Hematopoietic multipotent progenitor cell treated with erythropoietin and hydrocortisone succinate and interleukin-3 and kit ligand, for 15 days (in vitro differentiated cells): ENCODE results near the gene PARD3.
"Not testable (repeated sequence)": the region's sequence is repeated elsewhere in the genome, so short reads cannot be mapped to it uniquely, and the experiment has no call there.

Source experiments
- DNase-seq: peaks from one replicate; pipeline ENCODE4 v3.0.0-alpha.2; 2015; ENCODE audit warnings: low spot score

The PARD3 gene

DNA sequence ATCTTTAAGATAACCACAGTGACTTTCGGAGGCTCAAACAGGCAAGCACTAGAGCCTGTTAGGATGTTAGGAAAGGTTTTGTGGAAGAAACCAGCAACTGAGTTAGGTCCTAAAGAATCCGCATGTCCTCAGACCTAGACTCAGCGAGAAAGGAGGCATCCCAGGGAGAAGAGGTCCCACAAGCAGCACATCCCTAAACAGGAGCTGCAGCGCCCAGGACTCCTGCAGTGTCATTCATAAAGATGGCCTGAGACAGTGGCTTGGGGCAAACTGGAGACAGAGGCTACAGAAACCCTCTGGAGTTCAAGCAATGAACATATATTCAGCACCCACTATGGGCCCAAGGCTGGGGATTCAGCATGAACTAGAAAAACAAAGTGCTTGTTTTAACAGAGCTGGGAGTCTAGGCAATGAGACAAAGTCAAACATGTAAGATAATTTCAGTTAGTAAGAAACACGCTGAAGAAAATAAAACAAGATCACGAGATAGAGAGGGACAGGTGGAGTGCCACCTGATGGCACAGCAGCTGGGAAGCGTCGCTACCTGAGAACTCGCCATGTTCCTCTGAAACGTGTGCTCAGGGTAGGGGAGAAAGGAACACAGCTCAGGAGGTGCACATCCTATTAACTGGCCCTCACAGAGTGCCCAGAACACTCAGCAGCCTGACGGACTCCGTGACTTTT, 48.1 kb downstream of the PARD3 start:
- no peak for DNase-seq

DNA sequence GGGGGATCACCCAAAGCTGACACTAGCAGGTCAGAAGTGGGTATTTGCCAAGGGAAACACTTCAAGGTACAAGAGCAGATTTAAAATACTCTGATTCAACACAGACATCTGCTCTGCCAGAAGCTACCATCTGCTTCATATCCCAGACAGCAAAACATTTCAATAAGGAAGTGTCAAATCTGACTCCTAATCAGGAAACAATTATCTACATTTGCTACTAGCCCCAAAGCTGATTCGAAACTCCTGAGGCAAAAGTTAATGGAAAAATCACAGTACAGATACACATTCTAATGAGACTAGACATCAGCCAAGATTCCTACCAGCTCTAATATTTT, 48.9 kb downstream of the PARD3 start:
- DNase-seq = no peak

DNA sequence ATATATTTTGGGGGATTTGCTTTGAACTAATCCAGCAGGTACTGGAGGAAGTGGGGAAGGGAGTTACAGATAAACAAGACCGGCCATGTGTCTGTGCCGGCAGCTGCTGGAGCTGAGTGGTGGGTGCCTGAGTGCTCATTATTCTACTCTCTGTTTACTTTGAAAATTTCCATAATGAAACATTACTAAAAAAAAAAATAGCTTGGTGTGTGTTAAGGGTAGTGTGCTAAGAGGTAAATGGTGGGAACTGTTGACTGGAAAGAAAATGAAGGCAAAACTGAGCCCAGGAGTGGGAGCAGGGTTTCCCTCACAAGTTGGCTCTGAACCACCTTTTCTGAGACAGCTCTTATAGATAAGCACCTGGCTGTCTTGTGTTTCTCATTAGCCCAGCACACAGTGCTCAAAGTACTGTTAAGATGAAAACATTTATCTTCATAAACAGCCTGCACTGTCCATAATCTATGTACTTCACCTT, 50.6 kb downstream of the PARD3 start:
- no peak for DNase-seq

DNA sequence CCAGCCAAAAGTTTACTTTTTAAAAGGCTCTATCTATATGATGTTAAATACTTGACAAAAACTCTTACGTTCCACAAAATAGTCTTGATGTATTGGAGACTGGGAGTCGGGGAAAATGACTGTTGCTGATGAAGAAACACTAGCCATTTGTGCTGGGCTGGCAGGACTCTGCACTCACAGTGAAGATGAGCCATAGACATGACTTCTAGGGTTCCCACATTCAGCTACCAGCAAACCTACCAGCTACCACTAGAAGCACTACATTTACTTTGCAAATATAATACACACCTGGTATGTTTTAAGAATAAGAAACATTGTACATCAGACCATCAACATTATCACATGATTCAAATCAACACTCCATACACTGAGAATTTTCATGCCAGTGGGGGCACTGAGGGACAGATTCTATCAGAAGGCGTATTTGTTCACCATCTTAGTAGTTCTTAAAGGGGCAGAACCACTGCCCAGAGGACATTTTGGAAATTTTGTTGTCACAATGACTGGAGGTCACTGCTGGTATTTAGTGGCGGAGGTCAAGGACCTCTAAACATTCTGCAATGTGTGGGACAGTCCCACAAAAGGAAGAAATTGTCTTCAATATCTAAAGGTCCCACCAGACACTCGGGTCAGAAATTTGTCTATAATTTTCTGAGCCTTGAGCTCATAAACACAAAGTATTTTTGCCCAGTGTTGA, 52.3 kb downstream of the PARD3 start:
- DNase-seq = no peak

DNA sequence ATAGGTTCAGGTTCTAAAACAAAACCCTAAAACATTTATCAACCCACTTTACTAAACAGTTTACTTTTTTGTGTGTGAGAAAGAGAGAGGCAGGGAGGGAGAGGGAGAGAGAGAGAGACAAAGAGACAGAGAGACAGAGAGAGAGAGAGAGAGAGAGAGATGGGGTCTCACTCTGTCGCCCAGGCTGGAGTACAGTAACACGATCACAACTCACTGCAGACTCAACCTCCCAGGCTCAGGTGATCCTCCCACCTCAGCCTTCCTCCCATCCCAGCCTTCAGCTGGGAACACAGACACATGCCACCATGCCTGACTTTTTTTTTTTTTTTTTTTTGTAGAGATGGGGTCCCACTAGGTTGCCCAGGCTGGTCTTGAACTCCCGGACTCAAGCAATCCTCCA, 52.9 kb downstream of the PARD3 start:
- no peak for DNase-seq

DNA sequence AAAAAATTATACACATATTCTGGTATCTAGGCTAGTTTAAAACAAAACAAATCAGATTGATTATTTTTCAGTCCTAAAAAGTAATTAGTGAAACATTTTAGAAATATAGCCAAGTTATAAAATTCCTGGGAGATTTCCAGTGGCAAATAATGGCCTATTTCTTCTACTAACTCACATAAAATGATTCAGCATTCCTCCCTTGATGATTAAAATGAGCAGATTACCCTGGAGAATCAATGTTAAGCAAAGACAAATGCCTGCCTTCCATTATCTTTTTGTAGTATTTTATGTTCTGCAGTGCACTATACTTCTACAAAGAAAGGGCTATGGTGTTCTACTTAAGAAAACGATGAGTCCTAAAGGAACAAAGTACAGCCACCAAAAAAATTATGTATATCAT, 53.6 kb downstream of the PARD3 start:
- no peak for DNase-seq

DNA sequence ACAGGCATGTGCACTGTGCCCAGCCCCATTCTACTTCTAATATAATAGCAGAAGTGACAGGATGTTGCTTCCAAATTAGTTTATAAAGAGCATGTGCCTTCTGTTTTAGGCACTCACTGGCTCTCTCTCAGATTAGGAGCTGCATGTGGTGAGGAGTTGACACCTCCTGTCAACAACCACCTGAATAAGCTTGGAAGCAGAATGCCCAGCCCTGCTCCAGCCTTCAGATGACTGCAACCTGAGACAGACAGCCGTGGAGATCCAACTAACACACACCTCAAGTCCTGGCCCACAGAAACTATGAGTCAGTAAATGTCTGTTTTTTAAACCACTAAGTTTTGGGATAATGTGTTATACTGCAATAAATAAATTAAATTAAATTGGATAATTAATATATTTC, 54.5 kb downstream of the PARD3 start:
- DNase-seq = no peak

DNA sequence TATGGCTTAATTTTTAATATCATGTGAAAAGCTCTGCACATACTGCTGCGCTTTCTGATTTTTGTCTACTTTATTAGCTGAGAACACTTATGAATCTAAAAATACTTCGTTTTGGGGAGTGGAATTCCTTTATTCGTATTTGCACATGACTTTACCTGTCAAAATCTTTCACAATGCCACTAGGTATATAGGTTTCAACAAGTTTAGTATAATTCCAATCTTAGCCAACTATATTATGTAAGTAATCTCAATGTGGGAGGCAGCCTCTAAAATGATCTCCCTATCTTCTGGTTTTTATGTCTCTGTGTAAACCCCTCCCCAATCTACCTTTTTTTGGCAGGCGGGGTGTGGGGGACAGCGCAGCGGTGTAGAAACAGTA, 55.3 kb downstream of the PARD3 start:
- DNase-seq = no peak

DNA sequence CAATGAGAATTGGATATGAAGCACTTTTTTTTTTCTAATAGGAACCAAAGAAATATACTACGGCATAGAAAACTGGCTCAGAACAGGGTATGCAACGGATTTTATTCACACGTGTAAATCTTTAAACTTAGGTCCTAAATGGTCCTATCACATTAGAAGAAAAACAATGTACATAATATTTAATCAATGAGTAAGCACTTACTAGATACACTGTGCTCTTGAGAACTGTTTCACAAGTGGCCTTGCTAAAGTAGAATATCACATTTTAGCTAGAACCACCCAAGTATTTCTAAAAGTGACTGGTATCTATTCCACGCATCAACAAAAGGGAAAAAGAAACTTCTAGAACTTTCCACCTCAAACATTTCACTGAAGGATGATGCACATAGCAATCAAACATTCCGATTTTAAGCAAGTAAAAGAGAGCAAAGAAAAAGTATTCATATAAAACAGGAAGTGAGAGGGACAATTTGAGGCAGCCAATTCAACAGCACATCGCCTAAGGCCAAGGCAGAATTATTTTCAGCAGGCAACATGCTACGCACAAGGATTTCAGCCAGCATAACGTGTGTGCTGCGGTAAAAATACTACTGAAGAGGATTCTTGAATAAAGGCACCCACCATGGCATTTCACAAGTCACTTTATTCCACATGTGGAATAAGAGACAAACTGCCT, 55.8 kb downstream of the PARD3 start:
- DNase-seq = no peak

DNA sequence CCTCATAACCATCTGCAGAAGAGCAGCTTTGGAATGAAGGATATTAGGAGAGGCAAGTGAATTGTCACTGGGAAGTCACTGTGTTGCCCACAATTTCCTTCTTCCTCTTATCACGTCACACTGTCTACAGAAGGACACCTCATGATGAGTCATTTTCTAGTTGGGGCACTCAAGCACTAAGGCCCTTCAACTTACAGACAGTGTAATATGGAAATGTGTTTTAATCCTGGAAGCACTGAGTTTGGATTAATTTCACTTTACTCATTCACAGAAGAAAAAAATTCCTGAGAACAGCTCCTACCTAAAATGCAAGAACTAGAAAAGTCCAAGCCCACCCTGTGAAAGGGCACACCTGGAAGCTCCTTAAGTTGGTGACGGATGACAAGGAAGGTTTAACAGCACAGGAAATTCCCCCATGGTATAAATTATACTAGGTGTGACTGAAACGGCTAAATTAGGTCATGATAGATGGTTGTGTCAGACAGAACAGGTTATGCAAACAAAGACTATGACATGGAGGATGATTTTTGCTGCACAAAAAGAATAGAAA, 56.6 kb downstream of the PARD3 start:
- no peak for DNase-seq

DNA sequence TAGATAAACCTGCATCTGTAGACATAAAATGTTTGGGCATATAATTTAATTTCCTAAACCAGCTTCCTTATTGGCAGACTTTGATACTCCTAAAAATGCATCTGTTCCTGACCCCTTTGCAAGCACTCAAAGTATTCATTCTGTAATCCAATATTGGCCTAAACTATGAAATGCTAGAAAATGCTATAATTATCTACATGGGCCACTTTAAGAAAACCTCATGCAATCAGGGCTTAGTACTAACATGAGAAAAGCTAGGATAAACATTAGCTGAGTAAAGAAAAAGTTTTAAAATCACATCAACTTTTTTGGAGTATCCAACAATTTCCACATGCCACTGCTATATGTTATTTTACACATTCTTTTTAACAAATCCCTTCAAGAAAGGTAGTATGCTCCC, 57.2 kb downstream of the PARD3 start:
- DNase-seq = no peak

DNA sequence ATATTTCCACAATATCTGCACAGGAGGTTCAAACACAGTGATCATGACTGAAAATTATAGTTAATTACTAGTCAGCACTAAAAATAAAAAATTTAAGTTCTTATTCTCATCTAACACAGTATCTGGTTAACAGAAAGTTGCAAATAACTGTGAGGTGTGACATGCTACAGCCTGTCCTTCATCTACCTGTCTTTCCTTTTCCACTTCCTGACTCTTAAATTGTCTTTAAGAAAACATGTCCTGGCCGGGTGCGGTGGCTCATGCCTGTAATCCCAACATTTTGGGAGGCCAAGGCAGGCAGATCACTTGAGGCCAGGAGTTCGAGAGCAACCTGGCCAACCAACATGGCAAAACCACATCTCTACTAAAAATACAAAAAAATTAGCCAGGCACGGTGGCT, 57.9 kb downstream of the PARD3 start:
- DNase-seq = not testable (repeated sequence)

DNA sequence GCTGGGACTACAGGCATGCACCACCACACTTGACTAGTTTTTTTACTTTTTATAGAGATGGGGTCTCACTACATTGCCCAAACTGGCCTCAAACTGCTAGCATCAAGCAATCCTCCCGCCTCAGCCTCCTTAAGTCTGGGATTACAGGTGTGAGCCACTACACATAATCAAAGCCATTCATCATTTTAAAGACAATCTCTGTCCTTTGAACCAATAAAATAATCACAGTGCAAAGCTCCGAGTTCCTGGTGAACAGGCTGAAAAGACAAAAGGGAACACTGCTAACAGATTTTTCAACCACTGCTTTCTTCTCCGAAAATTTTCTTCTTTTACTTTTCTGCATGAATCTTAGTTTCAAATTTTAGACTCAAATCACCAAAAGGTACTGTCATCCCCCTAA, 58.5 kb downstream of the PARD3 start:
- DNase-seq = no peak

DNA sequence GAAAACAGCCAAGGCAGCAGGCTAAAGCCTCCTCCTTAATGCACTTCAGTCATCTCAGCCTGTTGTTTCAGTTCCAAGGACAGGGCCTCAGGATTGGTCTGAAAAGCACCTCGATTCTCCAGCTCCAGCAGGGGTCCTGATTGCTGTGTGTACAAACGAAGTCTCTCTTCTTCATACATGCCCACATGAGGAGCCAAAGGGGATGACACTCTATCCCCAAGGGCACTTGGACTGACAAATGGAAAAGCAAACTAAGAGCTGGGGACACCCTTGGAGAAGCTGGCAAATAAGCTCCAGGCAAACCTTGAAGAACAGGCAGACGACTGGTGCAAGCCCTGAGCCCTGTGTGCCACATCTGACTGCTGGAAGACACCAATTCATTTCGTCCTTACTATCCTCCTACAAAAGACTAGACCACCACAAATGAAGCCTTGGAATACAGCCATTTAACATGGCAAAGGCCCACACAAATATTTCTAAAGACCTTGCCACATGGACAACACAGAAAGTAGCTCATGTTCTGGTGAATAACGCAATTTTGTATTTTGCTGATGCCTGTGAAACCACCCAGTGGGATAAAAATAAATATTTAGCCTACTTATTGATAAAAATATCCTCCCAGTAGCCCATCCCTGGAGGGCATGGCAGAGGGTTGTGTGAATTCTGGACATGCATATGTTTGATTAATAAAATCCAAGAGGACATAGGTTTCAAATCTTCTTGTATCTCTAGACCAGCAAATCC, 61.9 kb downstream of the PARD3 start:
- DNase-seq = no peak

DNA sequence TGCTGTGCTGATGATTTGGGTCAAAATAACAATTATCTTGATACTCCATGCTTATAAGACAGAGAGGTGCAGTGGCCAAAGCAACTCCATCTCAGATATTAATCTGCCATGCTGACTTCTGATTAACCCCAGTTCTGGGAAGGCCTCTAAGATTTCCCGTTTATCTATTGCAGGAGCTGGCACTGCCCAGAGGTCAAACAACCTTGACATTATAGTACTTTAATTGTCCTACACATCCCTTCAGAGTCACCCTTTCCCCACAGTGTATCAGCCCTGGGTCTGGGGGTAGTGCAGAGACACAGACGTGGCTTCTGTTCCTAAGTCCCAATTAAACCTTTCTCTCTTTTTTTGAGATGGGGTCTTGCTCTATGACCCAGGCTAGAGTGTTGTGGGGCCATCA, 63.8 kb downstream of the PARD3 start:
- no peak for DNase-seq

DNA sequence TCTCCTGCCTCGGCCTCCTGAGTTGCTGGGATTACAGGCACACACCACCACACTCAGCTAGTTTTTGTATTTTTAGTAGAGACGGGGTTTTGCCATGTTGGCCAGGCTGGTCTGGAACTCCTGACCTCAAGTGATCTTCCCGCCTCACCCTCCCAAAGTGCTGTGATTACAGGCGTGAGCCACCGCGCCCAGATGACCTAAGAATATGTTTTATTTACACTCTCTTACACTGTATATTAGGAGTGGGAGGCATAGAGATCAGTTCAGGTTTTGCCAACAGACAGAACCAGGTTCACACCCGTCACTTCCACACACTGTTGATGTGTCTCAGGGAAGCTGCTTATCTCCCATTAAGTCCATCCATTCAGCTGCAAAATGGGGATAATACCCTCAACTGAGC, 64.3 kb downstream of the PARD3 start:
- DNase-seq = not testable (repeated sequence)

DNA sequence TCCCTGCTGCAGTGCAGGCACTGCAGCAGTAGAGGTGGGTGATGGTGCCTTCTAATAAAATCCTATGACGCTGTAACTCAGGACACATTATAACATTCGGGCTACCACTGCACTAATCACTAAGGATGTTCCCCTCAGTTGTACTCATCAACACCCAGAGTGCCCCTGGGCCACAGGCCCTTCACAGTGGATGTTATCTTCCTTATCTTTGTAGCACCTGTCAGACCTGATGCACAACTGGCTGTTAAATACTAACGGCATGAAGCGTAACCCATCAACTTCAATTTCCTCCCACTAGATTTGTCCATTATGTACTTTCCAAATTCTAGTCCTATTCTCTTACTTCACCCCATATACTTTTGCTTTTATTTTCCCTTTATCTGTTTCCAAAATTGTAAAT, 66.3 kb downstream of the PARD3 start:
- no peak for DNase-seq

DNA sequence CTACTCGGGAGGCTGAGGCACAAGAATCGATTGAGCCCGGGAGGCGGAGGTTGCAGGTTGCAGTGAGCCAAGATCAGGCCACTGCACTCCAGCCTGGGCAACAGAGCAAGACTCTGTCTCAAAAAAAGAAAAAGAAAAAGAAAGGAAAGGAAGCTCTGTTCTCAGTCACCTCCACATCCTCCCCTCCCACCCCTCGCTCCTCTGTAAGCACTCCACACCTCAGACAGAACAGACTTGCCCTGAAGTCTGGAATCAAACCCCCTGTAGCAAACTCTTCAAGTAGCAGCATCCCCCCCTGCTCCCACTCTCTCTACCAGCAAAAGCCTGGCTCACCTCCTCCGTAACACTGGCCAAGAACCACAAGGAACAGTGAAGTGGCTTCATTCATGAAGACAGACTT, 66.7 kb downstream of the PARD3 start:
- DNase-seq = no peak

DNA sequence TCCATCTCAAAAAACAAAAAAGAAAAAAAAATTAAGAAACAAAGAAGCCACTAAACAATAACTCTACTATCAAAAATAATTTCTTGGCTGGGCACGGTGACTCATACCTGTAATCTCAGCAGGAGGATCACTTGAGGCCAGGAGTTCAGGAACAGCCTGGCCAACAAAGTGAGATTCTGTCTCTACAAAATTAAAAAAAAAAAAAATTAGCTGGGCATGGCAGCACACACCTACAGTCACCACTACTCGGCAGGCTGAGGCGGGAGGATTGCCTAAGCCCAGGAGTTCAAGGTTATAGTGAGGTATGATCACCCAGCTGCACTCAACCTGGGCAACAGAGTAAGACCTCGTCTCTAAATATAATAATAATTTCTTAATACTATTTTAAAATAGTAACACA, 69.0 kb downstream of the PARD3 start:
- DNase-seq = no peak

DNA sequence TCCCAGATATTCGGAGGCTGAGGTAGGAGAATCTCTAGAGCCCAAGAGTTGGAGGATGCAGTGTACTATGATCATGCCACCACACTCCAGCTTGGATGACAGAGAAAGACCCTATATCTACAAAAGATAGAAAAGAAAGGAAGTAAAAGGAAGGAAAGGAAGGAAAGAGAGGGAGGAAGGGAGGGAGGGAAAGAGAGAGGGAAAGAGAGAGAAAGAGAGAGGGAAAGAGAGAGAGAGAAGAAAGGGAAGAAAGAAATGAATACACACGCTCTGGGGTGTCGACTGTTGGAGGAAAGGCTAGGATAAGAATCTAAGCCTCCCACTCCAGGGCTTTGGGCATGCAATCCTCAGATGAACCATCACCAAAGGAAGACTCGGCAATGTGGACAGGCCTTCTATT, 69.9 kb downstream of the PARD3 start:
- DNase-seq = no peak

DNA sequence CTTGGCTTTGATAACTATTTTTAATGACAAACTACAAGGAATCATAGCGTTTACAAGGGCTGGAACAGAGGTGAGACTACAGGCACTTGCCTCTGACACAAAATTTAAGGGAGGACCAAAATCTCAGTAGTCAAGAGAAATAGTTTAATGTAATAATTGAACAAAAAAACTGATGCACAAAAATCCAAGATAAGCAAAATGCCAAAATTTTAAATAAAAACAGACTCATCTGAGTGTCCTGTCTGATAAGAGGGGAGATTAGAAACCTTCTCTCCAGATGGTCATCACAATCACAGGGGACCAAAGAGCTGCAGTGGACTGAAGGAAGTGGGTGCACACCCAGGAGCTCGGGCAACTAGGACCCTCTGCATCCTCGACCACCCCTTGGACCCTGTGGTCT, 70.5 kb downstream of the PARD3 start:
- DNase-seq = no peak

DNA sequence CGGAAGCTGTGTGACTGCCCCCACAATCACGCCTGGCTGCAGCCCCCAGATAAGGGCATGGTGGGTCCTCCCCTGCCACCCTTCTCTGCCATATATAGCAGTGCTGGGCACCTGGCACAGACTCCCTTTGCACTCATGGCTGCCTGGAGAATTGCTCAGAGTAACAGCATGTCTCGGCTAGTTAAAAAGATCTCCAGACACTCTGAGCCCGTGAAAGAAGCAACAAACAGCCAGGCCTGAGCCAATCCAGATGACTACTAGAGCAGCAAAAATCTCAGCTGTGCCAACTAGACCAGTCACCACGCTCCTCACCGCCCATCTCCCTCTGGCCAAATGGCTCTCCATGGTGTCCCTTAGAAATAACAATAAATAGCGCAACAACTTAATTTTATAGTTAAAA, 71.3 kb downstream of the PARD3 start:
- DNase-seq = no peak

DNA sequence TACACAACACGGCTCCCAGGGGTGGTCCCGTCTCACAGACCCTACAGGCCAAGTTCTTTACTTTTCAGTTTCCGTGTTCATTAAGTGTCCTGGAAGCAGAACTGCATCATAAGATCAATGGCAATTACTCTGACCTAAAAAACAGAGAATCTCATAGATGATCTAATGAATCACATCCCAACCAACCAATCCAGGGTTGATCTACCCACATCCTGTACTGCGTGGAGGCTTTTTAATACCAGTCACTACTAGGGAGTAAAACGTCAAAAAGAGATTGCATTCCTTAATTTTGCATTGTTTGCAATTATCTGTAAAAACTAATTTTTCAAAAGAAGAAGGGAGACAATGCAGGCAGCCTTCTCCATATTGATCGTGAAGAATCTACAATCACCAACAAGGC, 72.6 kb downstream of the PARD3 start:
- DNase-seq = no peak
